ENCODE measurements around the gene BSCL2.
"Not testable (repeated sequence)": the region's sequence is repeated elsewhere in the genome, so short reads cannot be mapped to it uniquely, and the experiment has no call there.

Gene BSCL2

GRCh38 chr11:62656796-62657429 lies 50.3 kb downstream of the BSCL2 start:
- DNase-seq (ENCODE audit: low read depth), result no peak

- no peak for DNase-seq (ENCODE audit: low read depth)
These were observed 52.9 kb downstream of the BSCL2 start for GRCh38 chr11:62654297-62654696.

GRCh38 chr11:62652161-62653006 lies 54.8 kb downstream of the BSCL2 start:
- DNase-seq (ENCODE audit: low read depth), result no peak

- not testable (repeated sequence) for DNase-seq (ENCODE audit: low read depth)
These were observed 56.9 kb downstream of the BSCL2 start for GRCh38 chr11:62650283-62650682.

GRCh38 chr11:62649486-62649885 lies 57.7 kb downstream of the BSCL2 start:
- no peak for DNase-seq (ENCODE audit: low read depth)

GRCh38 chr11:62648967-62649364 lies 58.3 kb downstream of the BSCL2 start:
- DNase-seq (ENCODE audit: low read depth), result no peak

- no peak for DNase-seq (ENCODE audit: low read depth)
These were observed 58.8 kb downstream of the BSCL2 start for GRCh38 chr11:62648185-62648966.

- no peak for DNase-seq (ENCODE audit: low read depth)
These were observed 59.6 kb downstream of the BSCL2 start for GRCh38 chr11:62647609-62648005.

- no peak for DNase-seq (ENCODE audit: low read depth)
These were observed 60.2 kb downstream of the BSCL2 start for GRCh38 chr11:62646825-62647608.

GRCh38 chr11:62645946-62646824 lies 61.0 kb downstream of the BSCL2 start, which contains the start of gene GANAB:
TSS of gene GANAB (minus strand) at chr11:62646613. CDS start at chr11:62646599, 14 bp downstream.
- peak; percentile 98 for DNase-seq (ENCODE audit: low read depth)

GRCh38 chr11:62645671-62645945 lies 61.6 kb downstream of the BSCL2 start:
- DNase-seq (ENCODE audit: low read depth), result no peak

- no peak for DNase-seq (ENCODE audit: low read depth)
These were observed 63.0 kb downstream of the BSCL2 start for GRCh38 chr11:62644220-62644619.

All from stimulated activated CD8-positive, alpha-beta memory T cell treated with anti-CD3 and anti-CD28 coated beads, Interleukin-12 subunit alpha, Interleukin-12 subunit beta, amount 100 ng/mL, for 4 hours (primary cell).